Measurements from ENCODE around the gene C7. TPM values are rescaled to one million over a fixed set of nuclear protein-coding genes. Genes with fewer than 3 reads are reported as not detected.
"Not testable (repeated sequence)": the region's sequence is repeated elsewhere in the genome, so short reads cannot be mapped to it uniquely, and the experiment has no call there.

Gene C7
- total RNA-seq, 1 donor: 2.4 TPM

- H3K4me3 ChIP-seq (ENCODE audit: low read depth, low read length): no peak overlapping the region
- DNase-seq (ENCODE audit: low read depth): no peak
- TF ChIP-seq CTCF (IDR thresholded peaks at IDR 0.05; ENCODE audit: insufficient read depth, low read length): no peak
Observed at GRCh38 chr5:40875958-40876357, 33.3 kb upstream of the C7 start.

- no peak overlapping the region for H3K4me3 ChIP-seq (ENCODE audit: low read depth, low read length)
- DNase-seq (ENCODE audit: low read depth): no peak
- TF ChIP-seq CTCF (IDR thresholded peaks at IDR 0.05; ENCODE audit: insufficient read depth, low read length): no peak
Observed at GRCh38 chr5:40877371-40877988, 31.8 kb upstream of the C7 start.

GRCh38 chr5:40879163-40879942 lies 29.9 kb upstream of the C7 start:
- peak; percentile 63 for DNase-seq (ENCODE audit: low read depth)
- H3K4me3 ChIP-seq (ENCODE audit: low read depth, low read length): peak overlapping the region; percentile 40
- peak; percentile 20 for TF ChIP-seq CTCF (IDR thresholded peaks at IDR 0.05; ENCODE audit: insufficient read depth, low read length)

- TF ChIP-seq CTCF (IDR thresholded peaks at IDR 0.05; ENCODE audit: insufficient read depth, low read length): no peak
Observed at GRCh38 chr5:40882291-40882690, 27.0 kb upstream of the C7 start.

GRCh38 chr5:40883051-40883450 lies 26.2 kb upstream of the C7 start:
- not testable (repeated sequence) for DNase-seq (ENCODE audit: low read depth); H3K4me3 ChIP-seq (ENCODE audit: low read depth, low read length)

More at GRCh38 chr5:40882291-40882690, 27.0 kb upstream of the C7 start:
- no peak overlapping the region for H3K4me3 ChIP-seq (ENCODE audit: low read depth, low read length)
- DNase-seq (ENCODE audit: low read depth): no peak

- not testable (repeated sequence) for H3K4me3 ChIP-seq (ENCODE audit: low read depth, low read length); DNase-seq (ENCODE audit: low read depth)
Observed at GRCh38 chr5:40895440-40896425, 13.6 kb upstream of the C7 start.

- TF ChIP-seq CTCF (IDR thresholded peaks at IDR 0.05; ENCODE audit: insufficient read depth, low read length): peak; percentile 100
- no peak overlapping the region for H3K4me3 ChIP-seq (ENCODE audit: low read depth, low read length)
- DNase-seq (ENCODE audit: low read depth): peak; percentile 93
Observed at GRCh38 chr5:40904205-40904993, 4.9 kb upstream of the C7 start.
